Liver (tissue), 9 donors: ENCODE data around the gene SLC9C1. TPM values are rescaled to one million over a fixed set of nuclear protein-coding genes. Genes with fewer than 3 reads are reported as not detected.
A peak's percentile ranks its signal among the peaks of the same experiment; 100 is the strongest.

Experiments used
- DNase-seq: peaks from one replicate; pipeline ENCODE4 v3.0.0-alpha.2; 2017; ENCODE audit warnings: low spot score
- H3K27ac ChIP-seq, 2 donors: one replicate each; pipeline ENCODE4 v1.7.0; 2013; ENCODE audit warnings: inconsistent platforms in 2 of 2, low read length in 2 of 2, control low read depth in 1 of 2, low read depth in 1 of 2, mild to moderate bottlenecking in 1 of 2
- H3K27me3 ChIP-seq, 4 donors: one replicate each; pipeline versions ENCODE4 v1.6.1 to v1.7.0; 2013; ENCODE audit warnings: low read length in 3 of 4, inconsistent platforms in 1 of 4, mild to moderate bottlenecking in 1 of 4, moderate library complexity in 1 of 4; ENCODE audit not compliant: control insufficient read depth in 4 of 4, insufficient read depth in 4 of 4
- H3K36me3 ChIP-seq, 4 donors: one replicate each; pipeline versions ENCODE4 v1.6.1 to v1.7.0; 2013; ENCODE audit warnings: low read length in 3 of 4, mild to moderate bottlenecking in 3 of 4, low read depth in 1 of 4, moderate library complexity in 1 of 4; ENCODE audit not compliant: control insufficient read depth in 4 of 4, insufficient read depth in 3 of 4
- H3K4me1 ChIP-seq, 4 donors: one replicate each; pipeline versions ENCODE4 v1.6.1 to v1.7.0; 2013; ENCODE audit warnings: low read length in 3 of 4, mild to moderate bottlenecking in 3 of 4, moderate library complexity in 1 of 4; ENCODE audit not compliant: control insufficient read depth in 4 of 4, insufficient read depth in 4 of 4
- H3K4me3 ChIP-seq, 3 donors: one replicate each; pipeline versions ENCODE4 v1.6.1 to v1.7.0; 2013; ENCODE audit warnings: low read length in 3 of 3, control low read depth in 1 of 3, low read depth in 1 of 3, mild to moderate bottlenecking in 1 of 3
- H3K9ac ChIP-seq, 2 donors: one replicate each; pipeline ENCODE4 v1.7.0; 2013; ENCODE audit warnings: low read length in 2 of 2, mild to moderate bottlenecking in 2 of 2, moderate library complexity in 2 of 2, control low read depth in 1 of 2, low read depth in 1 of 2
- H3K9me3 ChIP-seq, 4 donors: one replicate each; pipeline versions ENCODE4 v1.6.1 to v1.7.0; 2013; ENCODE audit warnings: low read length in 3 of 4; ENCODE audit not compliant: control insufficient read depth in 4 of 4
- CTCF ChIP-seq: fragments of 150-350 bp; IDR thresholded peaks from 2 replicates; pipeline ENCODE4 v1.5.1; 2017; ENCODE audit warnings: improper control_type of control experiment, low read depth, low read length; ENCODE audit not compliant: missing input control
- EGR1 ChIP-seq, 2 donors: IDR thresholded peaks; 2 replicates each; pipeline ENCODE4 v1.6.1; 2016 to 2018; ENCODE audit warnings: antibody characterized with exemption in 2 of 2, low read depth in 2 of 2
- FOXA1 ChIP-seq: IDR thresholded peaks from 2 replicates; pipeline ENCODE4 v1.6.1; 2016; ENCODE audit warnings: antibody characterized with exemption
- FOXA2 ChIP-seq: IDR thresholded peaks from 2 replicates; pipeline ENCODE4 v1.6.1; 2016; ENCODE audit warnings: antibody characterized with exemption
- GABPA ChIP-seq, 2 donors: IDR thresholded peaks in 1 of 2; conservative IDR thresholded peaks in 1 of 2; 2 replicates each; pipeline ENCODE4 v1.6.1; 2016; ENCODE audit warnings: antibody characterized with exemption in 2 of 2, mild to moderate bottlenecking in 1 of 2, moderate library complexity in 1 of 2
- HNF4A ChIP-seq, 2 donors: conservative IDR thresholded peaks; 2 replicates each; pipeline ENCODE4 v1.6.1; 2016; ENCODE audit warnings: antibody characterized with exemption in 2 of 2, mild to moderate bottlenecking in 2 of 2
- HNF4G ChIP-seq: IDR thresholded peaks from 2 replicates; pipeline ENCODE4 v1.6.1; 2016; ENCODE audit warnings: antibody characterized with exemption
- JUND ChIP-seq, 2 donors: IDR thresholded peaks; 2 replicates each; pipeline ENCODE4 v1.6.1; 2016; ENCODE audit warnings: antibody characterized with exemption in 2 of 2
- MAX ChIP-seq: IDR thresholded peaks from 2 replicates; pipeline ENCODE4 v1.6.1; 2016; ENCODE audit warnings: antibody characterized with exemption
- NR2F2 ChIP-seq: IDR thresholded peaks from 2 replicates; pipeline ENCODE4 v1.6.1; 2016; ENCODE audit warnings: antibody characterized with exemption
- RAD21 ChIP-seq, 2 donors: IDR thresholded peaks; 2 replicates each; pipeline ENCODE4 v1.6.1; 2016; ENCODE audit warnings: antibody characterized with exemption in 2 of 2, mild to moderate bottlenecking in 2 of 2
- REST ChIP-seq: IDR thresholded peaks from 2 replicates; pipeline ENCODE4 v1.6.1; 2016; ENCODE audit warnings: antibody characterized with exemption, mild to moderate bottlenecking
- RXRA ChIP-seq, 2 donors: IDR thresholded peaks; 2 replicates each; pipeline ENCODE4 v1.6.1; 2017 to 2018; ENCODE audit warnings: antibody characterized with exemption in 2 of 2, mild to moderate bottlenecking in 1 of 2
- SP1 ChIP-seq: IDR thresholded peaks from 2 replicates; pipeline ENCODE4 v1.6.1; 2018; ENCODE audit warnings: antibody characterized with exemption, mild to moderate bottlenecking
- TAF1 ChIP-seq: conservative IDR thresholded peaks from 2 replicates; pipeline ENCODE4 v1.6.1; 2016; ENCODE audit warnings: antibody characterized with exemption, mild to moderate bottlenecking
- YY1 ChIP-seq: IDR thresholded peaks from 2 replicates; pipeline ENCODE4 v1.6.1; 2016; ENCODE audit warnings: antibody characterized with exemption, mild to moderate bottlenecking
- ZBTB33 ChIP-seq: IDR thresholded peaks from 2 replicates; pipeline ENCODE4 v1.6.1; 2016; ENCODE audit warnings: antibody characterized with exemption
- WGBS: extraction: QIAGEN DNeasy Blood & Tissue Kit; methylation state at CpG from one replicate; pipeline ENCODE4 v1.1.7; 2013; 5-methylcytosine and 5-hydroxymethylcytosine counted together
- polyA plus RNA-seq, 2 donors: library from polyadenylated mRNA; stranded (reverse) in 1 of 2; unstranded in 1 of 2; fragments of 200-250 nt in 1 of 2; fragments of >200 nt in 1 of 2; fragmentation: Nextera tagmentation in 1 of 2; extraction: Ambion mirVana in 1 of 2; gene quantifications; one replicate each; pipeline versions ENCODE4 v1.2.1 to v1.2.3, GENCODE V29; 2013 to 2015
- total RNA-seq, 2 donors: library from RNA; depleted of rRNA; stranded (reverse); fragments of >200 nt; gene quantifications; one replicate each; pipeline ENCODE4 v1.2.3, GENCODE V29; 2014
- TF ChIP-seq, protein P1 (sequence below): IDR thresholded peaks from 2 replicates; pipeline ENCODE4 v1.6.1; 2016; ENCODE audit warnings: antibody characterized with exemption
- donor health status: healthy.
- donor health status: healthy.
- donor health status: healthy.
- donor health status: healthy.
- donor health status: healthy.

SLC9C1 gene
- total RNA-seq (under 1 TPM in 1 of 2 donors, not detected in 1; 0.28 TPM), polyA plus RNA-seq (not detected)

- Histone ChIP-seq H3K9ac (peak within 1 kb of the TSS in 1 of 2 donors; percentile 1), H3K36me3 (no peaks in the 10 kb centered on the region), H3K9me3 (no peaks in the 10 kb centered on the region), H3K4me1 (peaks cover 0 to 10% (median 4%) of the 10 kb centered on the region in 4 donors), H3K27ac (peak within 1 kb of the TSS in 1 of 2 donors; percentile 36), H3K4me3 (peak within 1 kb of the TSS; percentile 15 to 49 (median 35)), H3K27me3 (peaks cover 0 to 2% (median 0%) of the 10 kb centered on the region in 4 donors)
- TF ChIP-seq RAD21 (IDR thresholded peaks at IDR 0.05) (peak; percentile 80 to 81), HNF4G (no peak), FOXA2 (no peak), FOXA1 (no peak), REST (no peak), YY1 (no peak), TAF1 (no peak), CTCF (peak; percentile 53), SP1 (no peak), JUND (IDR thresholded peaks at IDR 0.05) (peak in 1 of 2 donors; percentile 15), EGR1 (IDR thresholded peaks at IDR 0.05; ENCODE audit: low read depth in 2 of 2) (no peak), ZBTB33 (no peak), RXRA (IDR thresholded peaks at IDR 0.05) (peak; percentile 6 to 47), GABPA (IDR thresholded peaks at IDR 0.05 in 1 of 2, conservative IDR thresholded peaks at IDR 0.05 in 1 of 2) (no peak), NR2F2 (no peak), MAX (no peak), HNF4A (conservative IDR thresholded peaks at IDR 0.05) (no peak)
- TF ChIP-seq, protein P1, sequence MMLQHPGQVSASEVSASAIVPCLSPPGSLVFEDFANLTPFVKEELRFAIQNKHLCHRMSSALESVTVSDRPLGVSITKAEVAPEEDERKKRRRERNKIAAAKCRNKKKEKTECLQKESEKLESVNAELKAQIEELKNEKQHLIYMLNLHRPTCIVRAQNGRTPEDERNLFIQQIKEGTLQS = no peak
- WGBS = 15% methylated on average over 15 of the region's 15 CpGs
- peak; percentile 44 for DNase-seq
Measured at GRCh38 chr3:112293368-112294321, at the start of gene SLC9C1. SLC9C1 (minus strand) TSS chr3:112294216; CDS start chr3:112286791, 7,425 bp downstream.
